Vagina (tissue), 2 donors: Measurements from ENCODE around the gene RBM4.

Source experiments
- POLR2A ChIP-seq, 2 donors: fragments of 450-650 bp; IDR thresholded peaks; one replicate each; pipeline ENCODE4 v1.6.1; 2017; ENCODE audit warnings: antibody characterized with exemption in 2 of 2, mild to moderate bottlenecking in 2 of 2, moderate library complexity in 2 of 2
- POLR2AphosphoS5 ChIP-seq, 2 donors: sonication (generic); formaldehyde crosslinking; IDR thresholded peaks; one replicate each; pipeline ENCODE4 v1.9.0; 2017; ENCODE audit warnings: antibody characterized with exemption in 2 of 2, mild to moderate bottlenecking in 2 of 2, low read depth in 1 of 2; ENCODE audit not compliant: insufficient read depth in 1 of 2
- TF ChIP-seq, protein P1 (sequence below), 3 experiments: fragments of 450-650 bp in 2 of 3; fragments of 200-600 bp in 1 of 3; sonication (generic) in 1 of 3; IDR thresholded peaks; one replicate each; pipeline ENCODE4 v1.5.1; 2017 to 2019; ENCODE audit warnings: antibody characterized with exemption in 3 of 3, mild to moderate bottlenecking in 2 of 3, moderate library complexity in 2 of 3

- no peak for TF ChIP-seq POLR2AphosphoS5 (IDR thresholded peaks at IDR 0.05; ENCODE audit: insufficient read depth in 1 of 2, low read depth in 1 of 2)
- TF ChIP-seq, protein P1, sequence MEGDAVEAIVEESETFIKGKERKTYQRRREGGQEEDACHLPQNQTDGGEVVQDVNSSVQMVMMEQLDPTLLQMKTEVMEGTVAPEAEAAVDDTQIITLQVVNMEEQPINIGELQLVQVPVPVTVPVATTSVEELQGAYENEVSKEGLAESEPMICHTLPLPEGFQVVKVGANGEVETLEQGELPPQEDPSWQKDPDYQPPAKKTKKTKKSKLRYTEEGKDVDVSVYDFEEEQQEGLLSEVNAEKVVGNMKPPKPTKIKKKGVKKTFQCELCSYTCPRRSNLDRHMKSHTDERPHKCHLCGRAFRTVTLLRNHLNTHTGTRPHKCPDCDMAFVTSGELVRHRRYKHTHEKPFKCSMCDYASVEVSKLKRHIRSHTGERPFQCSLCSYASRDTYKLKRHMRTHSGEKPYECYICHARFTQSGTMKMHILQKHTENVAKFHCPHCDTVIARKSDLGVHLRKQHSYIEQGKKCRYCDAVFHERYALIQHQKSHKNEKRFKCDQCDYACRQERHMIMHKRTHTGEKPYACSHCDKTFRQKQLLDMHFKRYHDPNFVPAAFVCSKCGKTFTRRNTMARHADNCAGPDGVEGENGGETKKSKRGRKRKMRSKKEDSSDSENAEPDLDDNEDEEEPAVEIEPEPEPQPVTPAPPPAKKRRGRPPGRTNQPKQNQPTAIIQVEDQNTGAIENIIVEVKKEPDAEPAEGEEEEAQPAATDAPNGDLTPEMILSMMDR (IDR thresholded peaks at IDR 0.05): no peak
- no peak for TF ChIP-seq POLR2A (IDR thresholded peaks at IDR 0.05)
These were observed 46.1 kb downstream of the RBM4 start for GRCh38 chr11:66684635-66685034.
